CD4-positive, alpha-beta T cell (primary cell): ENCODE data around the gene KRTAP5-3. TPM values are rescaled to one million over a fixed set of nuclear protein-coding genes. Genes with fewer than 3 reads are reported as not detected.
"Not testable (repeated sequence)": the region's sequence is repeated elsewhere in the genome, so short reads cannot be mapped to it uniquely, and the experiment has no call there.

Source experiments
- ATAC-seq: fragments of 200-7000 bp; cut with Tn5 transposase; one replicate; pipeline ENCODE4 v1.10.0; 2022; ENCODE audit warnings: mild to moderate bottlenecking; ENCODE audit not compliant: poor library complexity
- CTCF ChIA-PET: fragments of 350-600 bp; sonication (Branson Sonifier 250); formaldehyde crosslinking; loops from one replicate; lab custom pipeline; 2021; ENCODE audit warnings: antibody characterized with exemption, inconsistent platforms; lab: Charles Lee
- POLR2A ChIA-PET: fragments of 350-600 bp; sonication (Branson Sonifier 250); formaldehyde crosslinking; loops from one replicate; lab custom pipeline; 2021; ENCODE audit warnings: antibody characterized with exemption, inconsistent platforms; lab: Charles Lee
- DNase-seq, 14 experiments: peaks; one replicate each; pipeline ENCODE4 v3.0.0-alpha.2; 2013 to 2020; ENCODE audit warnings: mixed read lengths in 2 of 14
- H3K27ac ChIP-seq, 2 donors: one replicate each; pipeline versions ENCODE4 v1.5.1 to v1.7.0; 2013; ENCODE audit warnings: low read length in 2 of 2, low read depth in 1 of 2, mild to moderate bottlenecking in 1 of 2
- H3K27me3 ChIP-seq, 2 experiments: 1 replicate in 1 of 2; 2 replicates in 1 of 2; pipeline versions ENCODE4 v1.6.1 to v1.7.0; 2013; ENCODE audit warnings: low read length in 2 of 2, control low read depth in 1 of 2, mild to moderate bottlenecking in 1 of 2, moderate library complexity in 1 of 2; ENCODE audit not compliant: insufficient read depth in 2 of 2, control insufficient read depth in 1 of 2
- H3K36me3 ChIP-seq: one replicate; pipeline ENCODE4 v1.6.1; 2013; ENCODE audit warnings: low read length, control low read depth; ENCODE audit not compliant: insufficient read depth
- H3K4me1 ChIP-seq: one replicate; pipeline ENCODE4 v1.6.1; 2013; ENCODE audit warnings: low read length, control low read depth; ENCODE audit not compliant: insufficient read depth
- H3K4me3 ChIP-seq: one replicate; pipeline ENCODE4 v1.5.1; 2013; ENCODE audit warnings: mild to moderate bottlenecking, low read length, moderate library complexity
- H3K9me3 ChIP-seq, 2 experiments: 1 replicate in 1 of 2; 2 replicates in 1 of 2; pipeline versions ENCODE4 v1.6.1 to v1.7.0; 2013; ENCODE audit warnings: low read length in 2 of 2, mild to moderate bottlenecking in 2 of 2, control low read depth in 1 of 2, moderate library complexity in 1 of 2; ENCODE audit not compliant: control insufficient read depth in 1 of 2, insufficient read depth in 1 of 2
- H3K27ac Mint-ChIP-seq: one replicate; pipeline ENCODE4 v1.8.0; 2020; ENCODE audit warnings: mixed read lengths
- H3K27me3 Mint-ChIP-seq: one replicate; pipeline ENCODE4 v1.8.0; 2021; ENCODE audit warnings: mixed read lengths
- H3K36me3 Mint-ChIP-seq: one replicate; pipeline ENCODE4 v1.8.0; 2021; ENCODE audit warnings: low read depth, mixed read lengths
- H3K4me1 Mint-ChIP-seq: one replicate; pipeline ENCODE4 v1.8.0; 2021; ENCODE audit warnings: low read depth, mixed read lengths
- H3K4me3 Mint-ChIP-seq: one replicate; pipeline ENCODE4 v1.8.0; 2020; ENCODE audit warnings: mild to moderate bottlenecking, mixed read lengths
- H3K9me3 Mint-ChIP-seq: one replicate; pipeline ENCODE4 v1.8.0; 2020; ENCODE audit warnings: mixed read lengths
- intact Hi-C, 2 experiments: fragments of 100-400 bp; cut with DNase I in 1 of 2; cut with micrococcal nuclease in 1 of 2; formaldehyde crosslinking; loops; one replicate each; pipeline versions ENCODE4 v1.15.1 to v1.9.0; 2023 to 2025; cut with DNase I, micrococcal nuclease
- total RNA-seq, 174 experiments: library from RNA in 2 of 174; stranded (reverse) in 2 of 174; gene quantifications; one replicate each; pipeline ENCODE4 v1.2.3 and lab custom pipeline; 2021 to 2026
- TF ChIP-seq, protein P1 (sequence below): fragments of 200-600 bp; IDR thresholded peaks from one replicate; pipeline ENCODE4 v1.8.0; 2022; ENCODE audit warnings: antibody characterized with exemption, mild to moderate bottlenecking

The KRTAP5-3 gene
- total RNA-seq, 2 experiments from 2014 or later: not detected

DNA sequence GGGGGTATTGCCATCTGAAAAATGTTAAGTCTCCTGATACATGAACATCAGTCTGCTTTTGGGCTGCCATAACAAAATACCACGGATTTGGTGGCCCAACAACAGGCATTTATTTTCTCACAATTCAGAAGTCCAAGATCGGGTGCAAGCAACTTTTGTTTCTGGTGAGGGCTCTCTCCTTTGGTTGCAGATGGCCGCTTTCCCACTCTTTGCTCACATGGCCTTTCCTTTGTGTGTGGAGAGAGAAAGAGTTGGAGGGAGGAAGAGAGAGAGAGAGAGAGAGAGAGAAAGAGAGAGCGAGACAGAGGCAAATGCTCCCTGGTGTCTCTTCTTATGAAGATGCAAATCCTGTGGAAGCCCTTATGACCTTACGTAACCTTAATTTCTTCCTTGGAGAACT is 7.6 kb downstream of the KRTAP5-3 start:
- intact Hi-C loops: no loop called here
- H3K4me1 ChIP-seq: peaks cover 9% of the 10 kb centered on the region
- H3K4me3 Mint-ChIP-seq: no peak overlapping the region
- CTCF ChIA-PET: no interaction called here
- H3K27me3 ChIP-seq: peaks cover 4 to 13% of the 10 kb centered on the region in 2 experiments
- H3K36me3 ChIP-seq: no peaks in the 10 kb centered on the region
- DNase-seq (no peak), ATAC-seq (no peak)
- no peaks in the 10 kb centered on the region for H3K9me3 Mint-ChIP-seq
- no peak overlapping the region for H3K4me3 ChIP-seq
- peaks cover 8% of the 10 kb centered on the region for H3K4me1 Mint-ChIP-seq
- peaks cover 51% of the 10 kb centered on the region for H3K27me3 Mint-ChIP-seq
- TF ChIP-seq, protein P1, sequence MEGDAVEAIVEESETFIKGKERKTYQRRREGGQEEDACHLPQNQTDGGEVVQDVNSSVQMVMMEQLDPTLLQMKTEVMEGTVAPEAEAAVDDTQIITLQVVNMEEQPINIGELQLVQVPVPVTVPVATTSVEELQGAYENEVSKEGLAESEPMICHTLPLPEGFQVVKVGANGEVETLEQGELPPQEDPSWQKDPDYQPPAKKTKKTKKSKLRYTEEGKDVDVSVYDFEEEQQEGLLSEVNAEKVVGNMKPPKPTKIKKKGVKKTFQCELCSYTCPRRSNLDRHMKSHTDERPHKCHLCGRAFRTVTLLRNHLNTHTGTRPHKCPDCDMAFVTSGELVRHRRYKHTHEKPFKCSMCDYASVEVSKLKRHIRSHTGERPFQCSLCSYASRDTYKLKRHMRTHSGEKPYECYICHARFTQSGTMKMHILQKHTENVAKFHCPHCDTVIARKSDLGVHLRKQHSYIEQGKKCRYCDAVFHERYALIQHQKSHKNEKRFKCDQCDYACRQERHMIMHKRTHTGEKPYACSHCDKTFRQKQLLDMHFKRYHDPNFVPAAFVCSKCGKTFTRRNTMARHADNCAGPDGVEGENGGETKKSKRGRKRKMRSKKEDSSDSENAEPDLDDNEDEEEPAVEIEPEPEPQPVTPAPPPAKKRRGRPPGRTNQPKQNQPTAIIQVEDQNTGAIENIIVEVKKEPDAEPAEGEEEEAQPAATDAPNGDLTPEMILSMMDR: no peak
- POLR2A ChIA-PET: no interaction called here
- no peak overlapping the region for H3K27ac ChIP-seq
- no peaks in the 10 kb centered on the region for H3K9me3 ChIP-seq
- no peaks in the 10 kb centered on the region for H3K36me3 Mint-ChIP-seq
- H3K27ac Mint-ChIP-seq: no peak overlapping the region

DNA sequence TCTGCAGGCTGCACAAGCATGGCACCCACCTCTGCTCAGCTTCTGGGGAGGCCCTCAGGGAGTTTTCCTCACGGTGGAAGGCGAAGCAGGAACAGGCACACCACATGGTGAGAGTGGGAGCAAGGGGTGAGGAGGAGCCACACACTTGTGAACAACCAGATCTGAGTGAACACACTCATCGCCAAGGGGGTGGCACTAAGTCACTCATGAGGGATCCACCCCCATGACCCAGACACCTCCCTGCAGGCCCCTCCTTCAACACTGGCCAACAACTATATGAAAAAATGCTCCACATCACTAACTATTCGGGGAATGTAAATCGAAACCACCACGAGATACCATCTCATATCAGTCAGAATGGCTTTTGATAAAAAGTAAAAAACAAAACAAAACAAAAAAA is 9.4 kb downstream of the KRTAP5-3 start:
- ChIA-PET CTCF (no interaction called here), POLR2A (interaction anchor here (1.2 kb wide), 1 partner anchor 24 kb away, joined by 3 read pairs; no protein-coding TSS in a partner anchor)
- TF ChIP-seq, protein P1: no peak
- Mint-ChIP-seq H3K27me3 (peaks cover 60% of the 10 kb centered on the region), H3K36me3 (no peaks in the 10 kb centered on the region), H3K9me3 (no peaks in the 10 kb centered on the region), H3K4me3 (no peak overlapping the region), H3K27ac (no peak overlapping the region), H3K4me1 (peaks cover 13% of the 10 kb centered on the region)
- intact Hi-C loops: no loop called here
- H3K9me3 ChIP-seq: no peaks in the 10 kb centered on the region
- peaks cover 4 to 10% of the 10 kb centered on the region in 2 experiments for H3K27me3 ChIP-seq
- no peak overlapping the region for H3K4me3 ChIP-seq
- H3K27ac ChIP-seq: no peak overlapping the region
- DNase-seq (peak in 2 of 14 experiments; percentile 35 to 45), ATAC-seq (peak; percentile 26)
- H3K36me3 ChIP-seq: no peaks in the 10 kb centered on the region
- peaks cover 7% of the 10 kb centered on the region for H3K4me1 ChIP-seq

DNA sequence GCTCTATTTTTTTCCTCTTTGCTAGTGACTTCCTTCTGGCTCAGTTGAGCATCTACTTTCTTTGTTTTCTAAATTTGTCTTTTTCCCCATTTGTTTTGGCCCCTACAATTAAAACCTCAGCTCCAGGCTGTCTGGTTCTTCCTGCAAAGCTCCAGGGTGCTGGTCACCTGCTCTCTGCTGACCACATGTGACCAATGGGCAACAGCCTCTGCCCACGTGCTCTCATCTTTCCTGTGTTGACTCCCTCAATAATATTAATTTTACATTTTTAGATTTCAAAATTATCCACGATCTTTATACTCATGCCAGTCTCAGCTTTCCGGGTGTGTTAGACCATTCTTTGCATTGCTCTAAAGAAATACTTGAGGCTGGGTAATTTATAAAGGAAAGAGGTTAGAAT is 9.9 kb downstream of the KRTAP5-3 start:
- H3K27ac ChIP-seq, H3K4me3 Mint-ChIP-seq, H3K36me3 ChIP-seq, H3K4me3 ChIP-seq, intact Hi-C loops, H3K9me3 ChIP-seq, H3K36me3 Mint-ChIP-seq, ATAC-seq, H3K4me1 ChIP-seq, DNase-seq, CTCF ChIA-PET, H3K27ac Mint-ChIP-seq, H3K9me3 Mint-ChIP-seq, H3K27me3 ChIP-seq: not testable (repeated sequence)
- POLR2A ChIA-PET: interaction anchor here (0.6 to 1.2 kb wide), 2 partner anchors 24 to 960 kb away, joined by 3 read pairs; no protein-coding TSS in a partner anchor
- Mint-ChIP-seq H3K27me3 (peaks cover 63% of the 10 kb centered on the region), H3K4me1 (peaks cover 13% of the 10 kb centered on the region)

DNA sequence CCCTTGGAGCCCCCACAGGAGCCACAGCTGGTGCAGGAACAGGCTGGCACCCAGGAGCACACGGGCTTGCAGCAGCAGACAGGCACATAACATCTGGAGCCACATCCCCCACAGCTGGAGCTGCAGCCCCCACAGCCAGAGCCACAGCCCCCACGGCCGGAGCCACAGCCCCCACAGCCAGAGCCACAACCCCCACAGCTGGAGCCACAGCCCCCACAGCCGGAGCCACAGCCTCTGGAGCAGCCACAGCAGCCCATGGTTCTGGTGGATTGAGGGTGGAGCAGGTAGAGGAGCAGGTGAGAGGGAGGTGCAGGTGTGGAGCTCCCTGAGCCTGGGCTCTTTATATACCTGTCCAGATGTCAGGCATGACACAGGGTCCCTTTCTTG is 10.3 kb downstream of the KRTAP5-3 start, which contains the start of gene KRTAP5-2:
Gene KRTAP5-2, minus strand, starts transcription at position 301 of the 387 bp plus-strand sequence. Its CDS starts 44 bp downstream, at position 257.
- intact Hi-C loops: no loop called here
- Mint-ChIP-seq H3K27ac (no peak within 1 kb of the TSS), H3K4me3 (no peak within 1 kb of the TSS), H3K9me3 (no peaks in the 10 kb centered on the region), H3K4me1 (peaks cover 13% of the 10 kb centered on the region), H3K27me3 (peaks cover 62% of the 10 kb centered on the region), H3K36me3 (no peaks in the 10 kb centered on the region)
- no peak for ATAC-seq
- TF ChIP-seq, protein P1: no peak
- H3K9me3 ChIP-seq: no peaks in the 10 kb centered on the region
- peaks cover 4 to 10% of the 10 kb centered on the region in 2 experiments for H3K27me3 ChIP-seq
- no peaks in the 10 kb centered on the region for H3K36me3 ChIP-seq
- H3K4me3 ChIP-seq: no peak within 1 kb of the TSS
- ChIA-PET CTCF (no interaction called here), POLR2A (interaction anchor here (0.6 to 1.2 kb wide), 3 partner anchors 9 to 961 kb away, joined by 3 read pairs; no protein-coding TSS in a partner anchor)
- H3K27ac ChIP-seq: no peak within 1 kb of the TSS
- H3K4me1 ChIP-seq: peaks cover 7% of the 10 kb centered on the region
- no peak for DNase-seq
